ENCODE measurements around the gene SLC26A4.
"Not testable (repeated sequence)": the region's sequence is repeated elsewhere in the genome, so short reads cannot be mapped to it uniquely, and the experiment has no call there.

The SLC26A4 gene

DNA sequence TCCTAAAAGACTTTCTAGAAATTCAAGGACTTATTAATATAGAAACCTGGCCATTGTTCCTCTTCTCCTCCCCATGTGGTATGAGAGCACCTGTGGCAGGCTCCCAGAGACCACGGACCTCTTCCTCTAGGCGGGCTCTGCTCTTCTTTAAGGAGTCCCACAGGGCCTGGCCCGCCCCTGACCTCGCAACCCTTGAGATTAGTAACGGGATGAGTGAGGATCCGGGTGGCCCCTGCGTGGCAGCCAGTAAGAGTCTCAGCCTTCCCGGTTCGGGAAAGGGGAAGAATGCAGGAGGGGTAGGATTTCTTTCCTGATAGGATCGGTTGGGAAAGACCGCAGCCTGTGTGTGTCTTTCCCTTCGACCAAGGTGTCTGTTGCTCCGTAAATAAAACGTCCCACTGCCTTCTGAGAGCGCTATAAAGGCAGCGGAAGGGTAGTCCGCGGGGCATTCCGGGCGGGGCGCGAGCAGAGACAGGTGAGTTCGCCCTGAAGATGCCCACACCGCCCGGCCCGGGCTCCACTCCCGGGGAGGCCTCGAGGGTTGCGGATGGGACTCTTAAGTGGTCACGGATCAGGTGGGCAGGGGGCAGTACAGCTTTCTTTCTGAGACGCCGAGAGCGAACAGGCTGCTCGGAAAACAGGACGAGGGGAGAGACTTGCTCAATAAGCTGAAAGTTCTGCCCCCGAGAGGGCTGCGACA, at the start of gene SLC26A4:
Gene SLC26A4, plus strand, starts transcription at position 448 of the 700 bp plus-strand sequence. CDS start 814 bp downstream, outside the sequence.
- DNase-seq (ENCODE audit: low spot score), result no peak

DNA sequence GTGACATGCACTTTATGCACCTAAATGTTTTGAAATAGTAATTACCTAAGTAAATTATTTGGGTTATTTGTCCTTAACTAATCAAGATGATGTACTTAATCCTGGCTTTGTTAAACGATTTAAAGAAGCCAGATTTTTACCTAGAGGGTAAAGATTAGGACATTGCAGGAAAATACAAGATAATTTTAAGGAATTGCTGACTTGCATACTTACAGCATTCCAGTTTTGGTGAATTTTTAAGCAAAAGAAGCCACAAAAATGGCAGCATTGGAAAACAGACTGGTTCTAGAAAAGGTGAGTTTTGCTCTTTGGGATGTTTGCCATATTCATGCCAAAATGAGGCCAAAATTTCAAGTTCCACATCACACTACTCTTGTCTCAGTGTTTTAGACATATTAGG, 47.2 kb upstream of the SLC26A4 start:
- DNase-seq (ENCODE audit: low spot score), result no peak

DNA sequence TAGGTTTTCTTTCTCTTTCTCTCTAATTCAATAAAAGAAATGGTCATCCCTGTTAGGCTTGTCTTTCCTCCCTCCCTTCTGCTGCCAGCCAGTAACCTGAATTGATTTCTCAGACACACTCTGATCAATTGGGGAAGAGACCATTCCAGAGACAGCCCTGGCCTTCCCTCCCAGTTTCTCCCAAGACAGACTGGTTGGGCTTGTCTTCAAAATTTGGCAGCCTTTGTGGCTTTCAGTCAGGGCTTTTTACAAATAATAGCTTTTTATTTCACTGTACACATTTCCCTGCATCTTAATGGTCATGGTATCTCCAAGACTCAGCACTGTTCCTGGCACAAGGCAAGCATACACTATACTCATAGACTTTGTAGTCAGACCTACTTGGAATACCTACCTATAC, 46.7 kb upstream of the SLC26A4 start:
- no peak for DNase-seq (ENCODE audit: low spot score)

DNA sequence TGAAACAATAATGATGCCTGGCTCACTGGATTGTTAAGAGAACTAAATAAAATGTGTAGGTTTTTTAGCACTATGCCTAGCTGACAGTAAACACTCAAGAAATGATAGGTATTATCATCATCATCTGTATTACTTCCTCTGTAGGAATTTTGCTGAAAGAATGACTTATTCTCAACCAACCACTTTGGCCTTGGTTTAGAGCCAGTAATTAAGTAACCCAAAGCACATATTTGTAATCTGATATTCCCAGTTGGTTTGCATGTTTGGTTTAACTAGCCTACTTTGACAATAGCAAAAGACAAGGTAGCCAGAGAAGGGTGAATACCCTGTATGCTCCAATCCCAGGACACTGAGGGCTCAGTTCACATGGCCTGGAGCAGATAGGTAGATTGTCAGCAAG, 46.2 kb upstream of the SLC26A4 start:
- no peak for DNase-seq (ENCODE audit: low spot score)

DNA sequence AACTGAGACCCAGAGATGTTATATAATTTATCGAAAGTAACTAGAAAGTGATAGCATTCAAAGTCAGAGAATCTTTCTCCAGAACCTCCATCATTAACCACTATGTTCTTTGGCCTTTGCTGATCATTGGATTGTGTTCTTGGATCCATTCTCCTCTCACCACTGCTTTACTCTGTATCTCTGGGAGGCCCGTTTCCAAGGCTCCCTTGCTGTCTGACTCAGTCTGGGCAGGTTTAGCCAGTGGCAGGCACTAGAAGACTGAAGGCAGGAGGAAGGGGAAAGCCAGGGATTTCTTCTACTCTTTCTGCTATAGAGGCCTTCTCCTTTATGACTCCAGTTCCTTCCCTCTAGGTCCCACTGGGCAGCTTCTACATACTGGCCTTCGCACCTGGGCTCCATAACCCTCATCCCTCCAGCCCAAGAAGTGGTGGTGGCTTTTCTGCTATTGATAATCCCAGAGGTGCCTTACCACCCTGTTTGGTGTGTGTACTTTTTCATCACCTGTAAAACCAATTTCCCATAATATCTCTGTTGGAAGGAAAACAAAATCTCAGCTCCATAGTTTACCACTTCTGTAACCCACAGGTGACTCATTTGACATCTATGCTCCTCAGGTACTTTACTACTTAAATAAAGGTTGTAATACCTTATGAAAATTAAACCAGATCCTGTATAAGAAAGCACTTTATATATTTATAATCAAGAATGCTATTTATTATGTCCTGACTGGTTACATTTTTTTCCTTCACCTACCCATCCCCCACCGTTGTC, 44.5 kb upstream of the SLC26A4 start:
- no peak for DNase-seq (ENCODE audit: low spot score)

DNA sequence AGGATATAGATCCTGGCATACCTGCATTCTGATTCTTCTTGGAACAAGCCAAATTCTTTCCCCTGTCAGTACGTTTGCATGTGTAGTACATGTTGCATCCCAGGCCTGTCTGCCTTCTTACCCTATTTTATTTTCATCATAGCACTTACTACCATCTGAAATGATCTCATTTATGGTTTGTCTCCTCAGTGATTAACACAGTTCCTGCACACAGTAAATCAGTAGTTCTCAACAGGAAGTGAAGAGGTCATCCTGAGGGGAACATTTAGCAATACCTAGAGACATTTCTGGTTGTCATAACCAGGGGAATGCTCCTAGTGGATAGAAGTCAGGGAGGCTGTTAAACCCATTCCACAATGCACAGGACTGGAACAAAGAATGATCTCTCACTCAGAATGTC, 38.2 kb upstream of the SLC26A4 start:
- peak; percentile 32 for DNase-seq (ENCODE audit: low spot score)

DNA sequence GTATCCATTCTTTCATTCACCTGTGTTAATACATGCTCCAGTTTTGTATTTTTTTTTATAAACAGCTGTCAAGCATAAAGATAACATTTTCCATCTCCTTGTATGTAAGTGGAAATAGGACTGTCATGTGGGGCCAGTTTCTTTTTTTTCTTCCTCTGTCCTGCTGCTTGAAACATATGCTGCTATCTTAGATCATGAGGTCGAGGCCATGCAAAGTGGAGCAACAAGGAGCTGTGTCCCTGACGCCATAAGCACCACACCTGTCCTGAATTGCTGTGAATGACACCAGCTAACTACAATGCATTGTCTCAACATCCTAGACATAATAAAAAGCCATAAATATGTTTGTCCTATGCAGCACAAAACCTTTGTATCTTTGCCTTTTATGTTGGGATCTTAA, 37.7 kb upstream of the SLC26A4 start:
- DNase-seq (ENCODE audit: low spot score), result no peak

DNA sequence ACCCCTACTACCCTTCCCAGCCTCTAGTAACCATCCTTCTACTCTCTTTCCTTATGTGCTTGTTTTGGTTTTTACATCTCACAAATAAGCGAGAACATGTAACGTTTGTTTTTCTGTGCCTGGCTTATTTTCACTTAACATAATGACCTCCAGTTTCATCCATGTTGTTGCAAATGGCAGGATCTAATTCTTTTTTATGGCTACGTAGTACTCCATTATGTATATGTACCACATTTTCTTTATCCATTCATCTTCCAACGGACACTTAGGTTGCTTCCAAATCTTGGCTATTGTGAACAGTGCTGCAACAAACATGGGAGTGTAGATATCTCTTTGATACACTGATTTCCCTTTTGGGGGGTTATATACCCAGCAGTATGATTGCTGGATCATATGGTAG, 33.6 kb upstream of the SLC26A4 start:
- DNase-seq (ENCODE audit: low spot score), result no peak

DNA sequence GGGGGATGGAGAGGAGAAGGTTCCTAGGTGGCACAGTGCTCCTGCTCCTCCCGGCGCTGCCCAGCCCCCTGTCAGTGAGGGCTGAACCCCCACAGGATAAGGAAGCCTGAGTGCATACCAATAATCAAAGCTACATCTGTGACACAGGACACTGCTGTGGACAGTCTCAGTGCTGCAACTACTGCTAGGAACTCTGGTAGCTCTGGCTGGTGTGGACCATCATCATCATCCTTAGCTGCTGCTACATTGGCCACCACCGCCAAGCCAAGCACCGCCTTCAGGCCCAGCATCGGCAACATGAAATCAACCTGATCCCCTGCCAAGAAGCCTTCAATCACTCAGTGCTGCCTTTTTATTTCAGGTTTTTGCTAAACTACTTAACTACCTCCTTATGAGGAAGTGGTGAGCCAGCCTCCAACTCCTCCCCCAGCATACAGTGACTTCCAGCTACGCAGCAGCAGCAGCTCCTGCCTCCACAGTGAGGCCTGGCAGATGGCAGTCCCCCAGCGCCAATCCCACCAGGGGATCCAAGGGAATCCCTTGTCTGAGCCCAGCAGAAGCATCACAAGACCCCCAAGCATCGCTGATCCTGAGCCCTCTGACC, 32.1 kb upstream of the SLC26A4 start:
- DNase-seq (ENCODE audit: low spot score), result no peak

DNA sequence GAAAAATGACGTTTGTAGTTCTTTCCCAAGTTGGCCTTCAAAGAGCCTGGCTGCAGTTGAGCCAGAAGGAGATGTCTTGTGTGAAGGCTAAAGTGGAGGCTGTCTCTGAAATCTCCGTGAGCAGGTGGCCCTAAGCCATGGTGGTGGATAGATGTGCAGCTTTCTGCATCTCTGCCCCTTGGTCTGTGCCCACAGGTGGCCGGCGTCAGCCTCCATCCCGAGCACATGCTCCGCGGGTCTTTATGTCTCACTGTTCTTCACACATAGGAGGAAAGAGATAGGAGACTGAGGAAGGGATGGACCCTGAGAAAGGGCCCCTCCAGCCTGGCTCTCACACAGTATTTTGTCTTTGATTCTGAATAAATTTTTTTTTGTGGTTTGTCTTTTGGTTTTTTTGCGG, 30.3 kb upstream of the SLC26A4 start:
- DNase-seq (ENCODE audit: low spot score), result no peak

DNA sequence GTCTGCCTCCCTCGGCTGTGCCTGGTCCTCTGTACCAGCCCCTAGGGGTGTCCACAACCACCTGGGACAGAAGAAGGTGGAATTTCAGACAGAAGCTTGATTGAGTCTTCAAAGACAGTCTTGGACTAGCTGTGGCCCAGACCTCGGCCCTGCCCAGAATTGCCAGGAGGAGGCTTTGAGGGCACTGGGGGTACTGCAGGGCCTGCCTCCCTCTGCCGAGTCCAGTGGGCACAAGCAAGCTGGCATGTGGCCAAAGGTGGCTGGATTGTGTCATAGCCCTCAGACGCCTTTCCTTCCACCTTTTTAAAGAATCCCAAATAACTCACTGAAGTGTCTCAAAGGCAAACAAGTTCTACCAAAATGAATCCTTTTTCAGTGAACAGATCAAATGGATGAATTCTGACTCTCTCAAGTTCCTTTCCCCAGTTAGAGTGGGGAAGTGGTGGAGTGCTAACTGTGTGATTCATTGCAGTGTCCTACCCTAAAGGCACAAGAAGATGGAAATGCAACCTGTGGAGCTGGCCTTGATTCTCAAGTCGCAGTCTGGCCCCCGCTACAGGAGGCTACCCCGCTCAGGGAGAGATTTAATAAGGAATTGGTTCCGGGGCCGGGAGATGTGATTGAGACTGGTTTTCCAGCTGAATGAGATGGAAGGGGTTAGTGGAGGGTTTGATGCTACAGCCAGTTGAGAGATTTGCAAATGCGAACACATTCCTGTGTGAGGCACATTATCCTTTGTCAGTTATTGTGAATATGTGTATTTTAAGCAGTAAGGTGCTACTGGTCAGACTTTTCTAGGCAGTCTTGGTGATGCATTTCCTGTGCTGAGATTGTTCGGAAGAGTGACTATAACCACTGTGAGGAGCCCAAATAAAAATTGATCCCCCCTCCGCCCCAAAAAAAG, 28.8 kb upstream of the SLC26A4 start:
- DNase-seq (ENCODE audit: low spot score), result no peak

DNA sequence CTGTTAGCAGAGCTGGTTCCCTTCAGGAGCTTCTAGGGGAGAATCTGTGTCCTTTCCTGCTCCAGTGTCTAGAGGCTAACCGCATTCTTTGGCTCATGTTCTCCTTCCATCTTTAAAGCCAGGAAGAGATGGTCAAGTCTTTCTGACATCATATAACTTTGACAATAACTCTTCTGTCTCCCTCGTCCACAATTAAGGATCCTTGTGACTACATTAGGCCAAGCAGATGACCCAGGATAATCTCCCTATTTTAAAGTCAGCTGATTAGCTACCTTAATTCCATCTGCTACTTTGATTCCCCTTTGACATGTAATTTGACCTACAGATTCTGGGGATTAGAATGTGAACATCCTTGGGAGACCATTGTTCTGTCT, 28.1 kb upstream of the SLC26A4 start:
- no peak for DNase-seq (ENCODE audit: low spot score)

DNA sequence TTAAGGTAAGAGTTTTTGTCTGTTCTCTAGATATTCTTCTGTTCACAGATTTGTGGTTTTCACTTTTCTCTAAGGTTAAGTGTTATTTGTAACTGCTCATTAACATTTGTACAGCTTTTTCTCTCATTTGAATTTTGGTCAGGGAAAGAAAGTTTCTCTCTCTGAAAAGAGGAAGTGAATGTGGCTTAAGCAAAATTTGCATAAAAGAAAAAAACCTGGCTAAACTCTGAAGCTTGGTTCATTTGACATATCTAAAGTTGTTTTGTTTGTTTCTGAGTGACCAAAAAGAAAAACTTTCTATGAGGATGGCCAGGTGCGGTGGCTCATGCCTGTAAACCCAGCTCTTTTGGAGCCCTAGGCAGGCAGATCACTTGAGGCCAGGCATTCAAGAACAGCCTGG, 22.0 kb upstream of the SLC26A4 start:
- DNase-seq (ENCODE audit: low spot score), result no peak

DNA sequence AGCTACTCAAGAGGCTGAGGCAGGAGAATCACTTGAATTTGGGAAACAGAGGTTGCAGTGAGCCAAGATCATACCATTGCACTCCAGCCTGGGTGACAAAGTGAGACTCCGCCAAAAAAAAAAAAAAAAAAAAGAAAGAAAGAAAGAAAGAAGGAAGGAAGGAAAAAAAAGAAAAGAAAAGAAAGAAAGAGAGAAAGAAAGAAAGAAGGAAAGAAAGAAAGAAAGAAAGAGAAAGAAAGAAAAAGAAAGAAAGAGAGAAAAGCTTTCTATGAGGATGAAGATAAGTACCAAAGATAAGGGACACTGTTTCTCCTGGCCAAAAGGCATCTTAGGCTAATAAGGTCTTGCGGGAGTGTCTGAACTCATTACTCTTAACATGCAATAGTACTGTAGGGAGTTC, 21.6 kb upstream of the SLC26A4 start:
- DNase-seq (ENCODE audit: low spot score), result not testable (repeated sequence)

DNA sequence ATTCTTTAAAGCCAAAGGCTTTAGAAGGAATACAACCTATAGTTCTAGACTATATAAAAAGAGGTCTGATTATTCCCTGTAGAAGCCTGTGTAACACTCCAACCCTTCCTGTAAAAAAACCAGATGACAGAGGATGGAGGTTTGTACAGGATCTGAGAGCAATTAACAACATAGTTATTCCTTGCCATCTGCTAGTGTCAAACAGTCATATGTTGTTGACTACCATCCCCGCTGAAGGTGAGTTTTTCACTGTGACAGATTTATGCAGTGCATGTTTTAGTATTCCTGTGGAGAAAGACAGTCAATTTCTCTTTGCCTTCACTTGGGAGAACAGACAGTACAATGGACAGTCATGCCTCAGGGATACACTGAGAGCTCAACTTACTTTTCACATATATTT, 19.0 kb upstream of the SLC26A4 start:
- DNase-seq (ENCODE audit: low spot score), result no peak

DNA sequence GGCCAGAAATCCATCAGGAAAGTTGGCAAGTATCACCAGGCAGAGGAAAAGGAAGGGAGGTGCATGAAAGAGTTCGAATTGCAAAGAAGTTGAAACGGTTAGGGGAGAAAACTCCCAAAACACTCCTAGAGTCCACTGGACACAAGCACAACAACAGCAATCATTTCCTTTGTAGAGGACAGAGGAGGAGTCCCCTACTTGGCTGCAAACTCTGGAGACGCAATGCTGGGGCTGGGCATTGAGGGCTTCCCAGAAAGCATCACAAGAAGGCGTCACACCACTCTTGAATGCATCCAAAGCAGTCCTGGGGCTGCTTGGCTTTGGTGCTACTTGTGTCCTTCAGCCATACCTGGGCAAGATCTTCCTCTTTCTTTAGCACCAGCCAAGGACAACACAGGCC, 18.1 kb upstream of the SLC26A4 start:
- DNase-seq (ENCODE audit: low spot score), result no peak

DNA sequence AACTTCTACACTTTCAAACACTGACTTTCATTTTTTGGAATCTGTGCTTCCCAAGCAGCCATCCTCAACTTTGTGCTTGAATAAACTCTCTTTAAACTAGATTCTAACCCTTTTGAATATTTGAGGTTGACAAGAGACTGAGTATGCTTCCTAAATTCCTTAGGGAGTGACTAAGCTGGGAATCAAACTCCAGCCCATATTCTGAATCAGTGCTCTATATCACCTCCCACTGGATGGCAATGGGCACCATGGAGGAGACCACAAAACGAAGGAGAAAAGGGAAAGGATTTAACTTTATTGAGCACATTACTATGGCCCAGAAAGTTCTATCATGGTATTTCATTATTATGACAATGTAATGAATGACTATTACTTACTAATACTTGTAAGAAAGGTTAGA, 17.2 kb upstream of the SLC26A4 start:
- DNase-seq (ENCODE audit: low spot score), result peak; percentile 74

DNA sequence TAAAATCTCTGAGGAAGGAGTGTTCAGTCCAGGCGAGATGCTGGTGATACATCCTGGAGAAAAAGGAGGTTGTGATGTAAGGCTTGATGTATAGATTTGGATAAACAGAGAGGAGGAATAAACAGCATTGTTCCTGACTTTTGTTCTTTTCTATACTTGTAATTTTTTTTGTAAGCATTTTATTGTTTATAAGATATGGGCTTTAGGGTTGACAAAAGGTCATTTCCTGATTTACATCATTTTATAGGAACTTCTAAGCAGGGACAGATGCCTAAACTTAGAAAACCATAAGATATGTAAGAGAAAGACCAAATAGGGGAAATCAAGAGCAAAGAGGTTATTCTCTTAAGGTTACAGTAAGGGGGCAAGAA, 16.7 kb upstream of the SLC26A4 start:
- DNase-seq (ENCODE audit: low spot score), result no peak

DNA sequence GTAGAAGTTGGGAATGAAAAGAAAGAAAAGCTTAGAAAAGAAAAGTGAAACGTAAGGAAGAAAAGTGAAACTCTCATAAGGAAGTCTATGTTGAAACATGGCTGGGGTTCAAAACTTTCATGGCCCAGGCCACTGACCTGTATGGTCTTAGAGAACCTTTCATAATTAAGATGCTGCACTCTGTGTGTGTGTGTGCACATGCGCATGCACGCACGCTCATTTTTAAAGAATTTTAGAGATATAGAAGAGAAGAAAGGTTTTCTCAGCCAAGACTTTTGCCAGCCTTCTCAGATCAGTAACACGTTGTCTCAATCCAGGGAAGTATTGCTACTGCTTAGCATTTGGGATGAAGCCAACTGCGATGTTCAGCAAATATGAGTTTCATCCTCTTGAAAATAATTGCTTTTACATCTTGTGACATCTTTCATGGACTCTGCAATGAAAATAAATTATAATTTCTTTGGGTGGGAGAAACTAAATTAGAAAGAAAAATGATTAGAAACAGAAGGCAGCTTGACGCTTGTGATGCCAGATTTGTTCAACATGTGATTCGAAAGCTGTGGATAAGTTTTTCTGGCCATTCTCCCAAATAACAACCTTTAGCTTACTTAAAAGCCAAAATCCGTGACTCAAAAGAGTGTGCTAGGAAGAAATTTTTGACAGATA, 16.2 kb upstream of the SLC26A4 start:
- no peak for DNase-seq (ENCODE audit: low spot score)

DNA sequence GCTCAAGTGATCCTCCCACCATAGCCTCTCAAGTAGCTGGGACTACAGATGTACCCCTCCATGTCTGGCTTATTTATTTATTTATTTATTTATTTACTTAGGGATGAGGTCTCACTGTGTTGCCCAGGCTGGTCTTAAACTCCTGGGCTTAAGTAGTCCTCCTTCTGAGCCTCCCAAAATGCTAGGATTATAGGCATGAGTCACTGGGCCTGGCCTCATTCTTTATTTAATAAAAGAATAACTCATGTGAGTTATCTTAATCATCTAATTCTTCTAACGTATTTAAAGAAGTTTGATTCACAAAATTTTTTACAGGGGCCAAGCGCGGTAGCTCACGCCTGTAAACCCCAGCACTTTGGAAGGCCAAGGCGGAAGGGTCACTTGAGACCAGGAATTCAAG, 8.0 kb upstream of the SLC26A4 start:
- DNase-seq (ENCODE audit: low spot score), result no peak

DNA sequence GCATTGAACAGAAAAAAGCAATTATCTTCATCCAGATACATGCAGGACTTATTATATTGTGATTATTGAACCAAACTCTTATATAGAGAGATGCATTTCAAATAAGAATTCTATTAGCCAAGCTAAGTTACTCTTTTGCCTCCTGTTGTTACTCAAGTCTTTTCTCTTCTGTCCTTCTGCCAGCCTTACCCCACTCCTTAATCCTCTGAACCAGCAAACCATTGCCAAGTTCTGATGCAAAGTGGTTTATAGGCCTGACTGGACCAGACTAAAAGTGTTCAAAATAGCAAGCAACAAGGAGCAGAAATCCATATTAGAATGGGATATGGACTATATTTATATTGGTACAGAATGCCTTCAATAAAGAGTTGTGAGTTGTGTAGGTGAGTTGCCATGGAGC, 2.2 kb upstream of the SLC26A4 start:
- DNase-seq (ENCODE audit: low spot score), result no peak

DNA sequence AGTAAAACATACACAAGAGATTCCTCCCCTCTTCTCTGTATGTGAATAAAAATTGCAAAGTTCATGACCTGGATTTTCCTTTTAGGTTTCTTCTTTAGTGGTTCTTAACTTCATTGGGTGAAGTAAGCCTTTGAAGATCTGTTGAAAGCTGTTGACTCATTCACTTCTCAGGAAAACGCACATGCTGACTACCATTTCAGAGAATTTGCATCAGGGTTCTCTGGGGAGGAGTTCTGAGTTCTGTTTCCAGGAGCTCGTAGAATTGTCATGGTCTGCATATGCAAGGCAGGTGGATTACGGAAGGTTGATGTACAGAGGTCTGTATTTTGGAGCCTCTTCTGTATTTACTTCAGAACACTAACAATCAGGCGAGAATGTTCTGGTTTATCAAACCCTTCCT, 962 bp upstream of the SLC26A4 start:
- DNase-seq (ENCODE audit: low spot score), result peak; percentile 39
